DOHH2 (cell line): ENCODE data around the gene ZW10.

ENCODE experiments used
- H3F3A ChIP-seq: fragments of 200-600 bp; sonication (generic), shearing (Covaris generic); 2 replicates; pipeline ENCODE4 v1.6.0; 2016; ENCODE audit warnings: antibody characterized with exemption, mild to moderate bottlenecking; ENCODE audit not compliant: control insufficient read depth, insufficient read depth
- H3K27ac ChIP-seq: fragments of 200-600 bp; sonication (generic); 2 replicates; pipeline ENCODE4 v1.5.1; 2014; ENCODE audit warnings: low read depth, mild to moderate bottlenecking, low read length, moderate library complexity
- H3K27me3 ChIP-seq: fragments of 200-600 bp; sonication (generic); 2 replicates; pipeline ENCODE4 v1.6.1; 2014; ENCODE audit warnings: mild to moderate bottlenecking, low read length, mixed read lengths; ENCODE audit not compliant: control insufficient read depth
- H3K36me3 ChIP-seq: fragments of 200-600 bp; sonication (generic); 2 replicates; pipeline ENCODE4 v1.6.1; 2014; ENCODE audit warnings: mild to moderate bottlenecking, low read length, moderate library complexity, mixed read lengths; ENCODE audit not compliant: control insufficient read depth
- H3K4me1 ChIP-seq: fragments of 200-600 bp; sonication (generic); 2 replicates; pipeline ENCODE4 v1.6.1; 2014; ENCODE audit warnings: mild to moderate bottlenecking, low read length, mixed read lengths; ENCODE audit not compliant: control insufficient read depth
- H3K4me2 ChIP-seq: fragments of 200-600 bp; sonication (generic); 2 replicates; pipeline ENCODE4 v1.6.0; 2014; ENCODE audit warnings: mild to moderate bottlenecking, low read length, moderate library complexity
- H3K4me3 ChIP-seq: fragments of 200-600 bp; sonication (generic); 2 replicates; pipeline ENCODE4 v1.5.1; 2014; ENCODE audit warnings: mild to moderate bottlenecking, low read length, mixed read lengths
- H3K79me2 ChIP-seq: fragments of 200-600 bp; sonication (generic); 2 replicates; pipeline ENCODE4 v1.6.1; 2014; ENCODE audit warnings: mild to moderate bottlenecking, low read length, mixed read lengths; ENCODE audit not compliant: control insufficient read depth
- H3K9me2 ChIP-seq: fragments of 200-600 bp; sonication (generic); replicated peaks from 2 replicates; pipeline ENCODE4 v1.6.1; 2014; ENCODE audit warnings: mild to moderate bottlenecking, low read length, mixed read lengths; ENCODE audit not compliant: control insufficient read depth
- H3K9me3 ChIP-seq: fragments of 200-600 bp; sonication (generic); 2 replicates; pipeline ENCODE4 v1.6.1; 2014; ENCODE audit warnings: antibody characterized with exemption, low read length, mixed read lengths; ENCODE audit not compliant: control insufficient read depth, insufficient read depth
- H4K20me1 ChIP-seq: fragments of 200-600 bp; sonication (generic); 2 replicates; pipeline ENCODE4 v1.6.0; 2014; ENCODE audit warnings: low read depth, mild to moderate bottlenecking, antibody characterized with exemption, low read length, moderate library complexity; ENCODE audit not compliant: control insufficient read depth, insufficient read depth
- CTCF ChIP-seq: fragments of 200-600 bp; sonication (generic); IDR thresholded peaks from one replicate; pipeline ENCODE4 v1.5.1; 2014; ENCODE audit warnings: antibody characterized with exemption, mild to moderate bottlenecking, low read depth, low read length; ENCODE audit not compliant: poor library complexity, severe bottlenecking
- EZH2phosphoT487 ChIP-seq: fragments of 200-600 bp; sonication (generic); IDR thresholded peaks from 2 replicates; pipeline ENCODE4 v1.6.1; 2017; ENCODE audit warnings: borderline replicate concordance, mild to moderate bottlenecking, antibody characterized with exemption, low read length, moderate library complexity, mixed read lengths

Gene ZW10

GRCh38 chr11:113760241-113760640 is 13.3 kb downstream of the ZW10 start:
- Histone ChIP-seq H3K9me3 (peaks cover 4% of the 10 kb centered on the region; the same call in 1 of the 2 replicates), H3K27me3 (no peaks in the 10 kb centered on the region), H3K4me2 (no peak overlapping the region), H3K4me1 (peaks cover 17% of the 10 kb centered on the region), H3K27ac (no peak overlapping the region), H4K20me1 (no peaks in the 10 kb centered on the region), H3K9me2 (no peaks in the 10 kb centered on the region), H3K79me2 (peaks cover 20% of the 10 kb centered on the region), H3K4me3 (no peak overlapping the region), H3K36me3 (peaks cover 71% of the 10 kb centered on the region), H3F3A (no peaks in the 10 kb centered on the region)
- TF ChIP-seq EZH2phosphoT487 (no peak), CTCF (no peak)

- Histone ChIP-seq H3K9me3 (no peaks in the 10 kb centered on the region), H4K20me1 (no peaks in the 10 kb centered on the region), H3K4me3 (no peak overlapping the region), H3K36me3 (peaks cover 54% of the 10 kb centered on the region), H3K27ac (no peak overlapping the region), H3K27me3 (no peaks in the 10 kb centered on the region), H3K4me1 (no peaks in the 10 kb centered on the region), H3F3A (no peaks in the 10 kb centered on the region), H3K9me2 (no peaks in the 10 kb centered on the region), H3K4me2 (no peak overlapping the region), H3K79me2 (no peaks in the 10 kb centered on the region)
- TF ChIP-seq CTCF, result no peak
- TF ChIP-seq EZH2phosphoT487, result no peak
Observed at GRCh38 chr11:113752932-113753331, 20.6 kb downstream of the ZW10 start.

- Histone ChIP-seq H3K27ac (no peak overlapping the region), H3K27me3 (no peaks in the 10 kb centered on the region), H3K36me3 (peaks cover 75% of the 10 kb centered on the region), H3K9me3 (no peaks in the 10 kb centered on the region), H3F3A (no peaks in the 10 kb centered on the region), H4K20me1 (no peaks in the 10 kb centered on the region), H3K9me2 (no peaks in the 10 kb centered on the region), H3K4me1 (no peaks in the 10 kb centered on the region), H3K4me3 (no peak overlapping the region), H3K79me2 (no peaks in the 10 kb centered on the region), H3K4me2 (no peak overlapping the region)
- TF ChIP-seq CTCF, result no peak
- no peak for TF ChIP-seq EZH2phosphoT487
Observed at GRCh38 chr11:113736323-113736722, 37.2 kb downstream of the ZW10 start.

- Histone ChIP-seq H3K79me2 (no peaks in the 10 kb centered on the region), H3K9me3 (no peaks in the 10 kb centered on the region), H3K36me3 (peaks cover 40% of the 10 kb centered on the region), H4K20me1 (no peaks in the 10 kb centered on the region), H3F3A (no peaks in the 10 kb centered on the region), H3K9me2 (no peaks in the 10 kb centered on the region), H3K4me3 (no peak overlapping the region), H3K27me3 (no peaks in the 10 kb centered on the region), H3K27ac (no peak overlapping the region), H3K4me1 (no peaks in the 10 kb centered on the region), H3K4me2 (no peak overlapping the region)
- TF ChIP-seq CTCF, result no peak
- TF ChIP-seq EZH2phosphoT487, result no peak
Observed at GRCh38 chr11:113732092-113732491, 41.4 kb downstream of the ZW10 start.
